ENCODE results near the gene EP400.

EP400 gene

GRCh38 chr12:131918311-131919050, 31.3 kb upstream of the EP400 start:
- no peak for DNase-seq (ENCODE audit: low spot score)
- H3K27me3 ChIP-seq (ENCODE audit: control insufficient read depth in 3 of 3, insufficient read depth in 3 of 3, low read depth in 1 of 3, low read length in 3 of 3) = no peaks in the 10 kb centered on the region
- H4K8ac ChIP-seq (ENCODE audit: low read depth, low read length) = no peak overlapping the region
- H3K4ac ChIP-seq (ENCODE audit: low read length) = no peak overlapping the region
- H3K23ac ChIP-seq (ENCODE audit: low read depth, low read length, poor library complexity) = no peak overlapping the region
- H3K4me1 ChIP-seq (ENCODE audit: control insufficient read depth in 2 of 2, insufficient read depth in 1 of 2, low read depth in 1 of 2, low read length in 2 of 2) = no peaks in the 10 kb centered on the region
- H4K91ac ChIP-seq (ENCODE audit: low read depth, low read length, poor library complexity) = no peak overlapping the region
- WGBS, 2 donors (ENCODE audit: extremely low coverage in 2 of 2, insufficient read length in 2 of 2, insufficient replicate concordance in 1 of 2) = 95% methylated on average over 4 of the region's 20 CpGs; no CpG with 5 or more reads in 1 of the 2 donors
- H3K4me2 ChIP-seq (ENCODE audit: insufficient read depth, low read length, poor library complexity, severe bottlenecking) = no peak overlapping the region
- H3K27ac ChIP-seq (replicated peaks; ENCODE audit: low read length) = no peak overlapping the region
- no peak overlapping the region for H3K14ac ChIP-seq (ENCODE audit: low read length)
- no peak overlapping the region for H2BK120ac ChIP-seq (ENCODE audit: low read depth, low read length)
- peaks cover 4% of the 10 kb centered on the region for H3K79me1 ChIP-seq (ENCODE audit: low read depth, low read length)
- H3K36me3 ChIP-seq (replicated peaks in 1 of 2; ENCODE audit: control insufficient read depth in 2 of 2, insufficient read depth in 2 of 2, low read length in 2 of 2) = peaks cover 58 to 82% of the 10 kb centered on the region in 2 donors
- no peak overlapping the region for H3K18ac ChIP-seq (ENCODE audit: low read length)
- H2BK15ac ChIP-seq (ENCODE audit: low read length) = no peak overlapping the region
- no peak overlapping the region for H2AK5ac ChIP-seq (ENCODE audit: low read depth, low read length)
- H3K4me3 ChIP-seq (ENCODE audit: low read length in 2 of 2) = no peak overlapping the region
- H3K9me3 ChIP-seq (replicated peaks in 1 of 2; ENCODE audit: control insufficient read depth in 2 of 2, insufficient read depth in 1 of 2, low read depth in 1 of 2, low read length in 2 of 2) = no peaks in the 10 kb centered on the region
- no peak overlapping the region for H3K9ac ChIP-seq (ENCODE audit: low read depth, low read length, poor library complexity)
- H2AFZ ChIP-seq (ENCODE audit: low read length) = no peak overlapping the region
- no peak overlapping the region for H2BK12ac ChIP-seq (ENCODE audit: low read length)
- H2BK5ac ChIP-seq (ENCODE audit: low read length) = no peak overlapping the region

GRCh38 chr12:131919051-131919347, 30.7 kb upstream of the EP400 start:
- H2BK120ac ChIP-seq (ENCODE audit: low read depth, low read length) = no peak overlapping the region
- no peaks in the 10 kb centered on the region for H3K4me1 ChIP-seq (ENCODE audit: control insufficient read depth in 2 of 2, insufficient read depth in 1 of 2, low read depth in 1 of 2, low read length in 2 of 2)
- no peak overlapping the region for H2BK15ac ChIP-seq (ENCODE audit: low read length)
- no peak overlapping the region for H4K91ac ChIP-seq (ENCODE audit: low read depth, low read length, poor library complexity)
- H3K4me2 ChIP-seq (ENCODE audit: insufficient read depth, low read length, poor library complexity, severe bottlenecking) = no peak overlapping the region
- peaks cover 55 to 76% of the 10 kb centered on the region in 2 donors for H3K36me3 ChIP-seq (replicated peaks in 1 of 2; ENCODE audit: control insufficient read depth in 2 of 2, insufficient read depth in 2 of 2, low read length in 2 of 2)
- H2BK12ac ChIP-seq (ENCODE audit: low read length) = no peak overlapping the region
- no peak overlapping the region for H3K4ac ChIP-seq (ENCODE audit: low read length)
- no peak overlapping the region for H2AFZ ChIP-seq (ENCODE audit: low read length)
- H2AK5ac ChIP-seq (ENCODE audit: low read depth, low read length) = no peak overlapping the region
- no peaks in the 10 kb centered on the region for H3K27me3 ChIP-seq (ENCODE audit: control insufficient read depth in 3 of 3, insufficient read depth in 3 of 3, low read depth in 1 of 3, low read length in 3 of 3)
- H3K14ac ChIP-seq (ENCODE audit: low read length) = no peak overlapping the region
- H3K79me1 ChIP-seq (ENCODE audit: low read depth, low read length) = peaks cover 4% of the 10 kb centered on the region
- H3K9ac ChIP-seq (ENCODE audit: low read depth, low read length, poor library complexity) = no peak overlapping the region
- H3K18ac ChIP-seq (ENCODE audit: low read length) = no peak overlapping the region
- H3K4me3 ChIP-seq (ENCODE audit: low read length in 2 of 2) = no peak overlapping the region
- no peak overlapping the region for H3K27ac ChIP-seq (replicated peaks; ENCODE audit: low read length)
- no CpG with 5 or more reads among the region's 19 CpGs for WGBS, 2 donors (ENCODE audit: extremely low coverage in 2 of 2, insufficient read length in 2 of 2, insufficient replicate concordance in 1 of 2)
- H3K9me3 ChIP-seq (replicated peaks in 1 of 2; ENCODE audit: control insufficient read depth in 2 of 2, insufficient read depth in 1 of 2, low read depth in 1 of 2, low read length in 2 of 2) = no peaks in the 10 kb centered on the region
- peak overlapping the region; percentile 53 for H2BK5ac ChIP-seq (ENCODE audit: low read length)
- H4K8ac ChIP-seq (ENCODE audit: low read depth, low read length) = no peak overlapping the region
- no peak overlapping the region for H3K23ac ChIP-seq (ENCODE audit: low read depth, low read length, poor library complexity)
- DNase-seq (ENCODE audit: low spot score) = no peak

- Histone ChIP-seq H2BK120ac (ENCODE audit: low read depth, low read length) (no peak overlapping the region), H2AFZ (ENCODE audit: low read length) (no peak overlapping the region), H3K23ac (ENCODE audit: low read depth, low read length, poor library complexity) (peak overlapping the region; percentile 55), H2BK15ac (ENCODE audit: low read length) (no peak overlapping the region), H2AK5ac (ENCODE audit: low read depth, low read length) (no peak overlapping the region), H3K4ac (ENCODE audit: low read length) (no peak overlapping the region), H3K79me1 (ENCODE audit: low read depth, low read length) (peaks cover 4% of the 10 kb centered on the region), H3K4me2 (ENCODE audit: insufficient read depth, low read length, poor library complexity, severe bottlenecking) (no peak overlapping the region), H3K4me3 (ENCODE audit: low read length in 2 of 2) (no peak overlapping the region), H3K18ac (ENCODE audit: low read length) (peak overlapping the region; percentile 38), H3K9ac (ENCODE audit: low read depth, low read length, poor library complexity) (peak overlapping the region; percentile 60), H2BK12ac (ENCODE audit: low read length) (no peak overlapping the region), H3K27ac (replicated peaks; ENCODE audit: low read length) (no peak overlapping the region), H4K8ac (ENCODE audit: low read depth, low read length) (no peak overlapping the region), H3K14ac (ENCODE audit: low read length) (no peak overlapping the region), H3K4me1 (ENCODE audit: control insufficient read depth in 2 of 2, insufficient read depth in 1 of 2, low read depth in 1 of 2, low read length in 2 of 2) (no peaks in the 10 kb centered on the region), H4K91ac (ENCODE audit: low read depth, low read length, poor library complexity) (no peak overlapping the region), H3K36me3 (replicated peaks in 1 of 2; ENCODE audit: control insufficient read depth in 2 of 2, insufficient read depth in 2 of 2, low read length in 2 of 2) (peaks cover 49 to 71% of the 10 kb centered on the region in 2 donors), H2BK5ac (ENCODE audit: low read length) (peak overlapping the region; percentile 53), H3K9me3 (replicated peaks in 1 of 2; ENCODE audit: control insufficient read depth in 2 of 2, insufficient read depth in 1 of 2, low read depth in 1 of 2, low read length in 2 of 2) (no peaks in the 10 kb centered on the region), H3K27me3 (ENCODE audit: control insufficient read depth in 3 of 3, insufficient read depth in 3 of 3, low read depth in 1 of 3, low read length in 3 of 3) (no peaks in the 10 kb centered on the region)
- no CpG with 5 or more reads among the region's 37 CpGs for WGBS, 2 donors (ENCODE audit: extremely low coverage in 2 of 2, insufficient read length in 2 of 2, insufficient replicate concordance in 1 of 2)
- DNase-seq (ENCODE audit: low spot score) = no peak
Observed at GRCh38 chr12:131919366-131920156, 30.2 kb upstream of the EP400 start.

GRCh38 chr12:131920157-131920508, 29.6 kb upstream of the EP400 start:
- no CpG with 5 or more reads among the region's 14 CpGs for WGBS, 2 donors (ENCODE audit: extremely low coverage in 2 of 2, insufficient read length in 2 of 2, insufficient replicate concordance in 1 of 2)
- Histone ChIP-seq H4K8ac (ENCODE audit: low read depth, low read length) (no peak overlapping the region), H2AK5ac (ENCODE audit: low read depth, low read length) (no peak overlapping the region), H2BK15ac (ENCODE audit: low read length) (no peak overlapping the region), H3K27me3 (ENCODE audit: control insufficient read depth in 3 of 3, insufficient read depth in 3 of 3, low read depth in 1 of 3, low read length in 3 of 3) (no peaks in the 10 kb centered on the region), H3K4me3 (ENCODE audit: low read length in 2 of 2) (no peak overlapping the region), H3K4ac (ENCODE audit: low read length) (no peak overlapping the region), H3K27ac (replicated peaks; ENCODE audit: low read length) (no peak overlapping the region), H3K36me3 (replicated peaks in 1 of 2; ENCODE audit: control insufficient read depth in 2 of 2, insufficient read depth in 2 of 2, low read length in 2 of 2) (peaks cover 43 to 65% of the 10 kb centered on the region in 2 donors), H3K23ac (ENCODE audit: low read depth, low read length, poor library complexity) (peak overlapping the region; percentile 55), H3K14ac (ENCODE audit: low read length) (no peak overlapping the region), H3K79me1 (ENCODE audit: low read depth, low read length) (peaks cover 4% of the 10 kb centered on the region), H2BK12ac (ENCODE audit: low read length) (no peak overlapping the region), H2AFZ (ENCODE audit: low read length) (no peak overlapping the region), H2BK5ac (ENCODE audit: low read length) (no peak overlapping the region), H4K91ac (ENCODE audit: low read depth, low read length, poor library complexity) (no peak overlapping the region), H3K18ac (ENCODE audit: low read length) (no peak overlapping the region), H3K4me1 (ENCODE audit: control insufficient read depth in 2 of 2, insufficient read depth in 1 of 2, low read depth in 1 of 2, low read length in 2 of 2) (no peaks in the 10 kb centered on the region), H3K9me3 (replicated peaks in 1 of 2; ENCODE audit: control insufficient read depth in 2 of 2, insufficient read depth in 1 of 2, low read depth in 1 of 2, low read length in 2 of 2) (no peaks in the 10 kb centered on the region), H3K4me2 (ENCODE audit: insufficient read depth, low read length, poor library complexity, severe bottlenecking) (no peak overlapping the region), H2BK120ac (ENCODE audit: low read depth, low read length) (no peak overlapping the region), H3K9ac (ENCODE audit: low read depth, low read length, poor library complexity) (peak overlapping the region; percentile 60)
- DNase-seq (ENCODE audit: low spot score) = no peak
